H4 (cell line): ENCODE measurements around the gene FAM200C. TPM values are rescaled to one million over a fixed set of nuclear protein-coding genes. Genes with fewer than 3 reads are reported as not detected.

Experiments used
- DNase-seq: peaks from one replicate; pipeline ENCODE4 v3.0.0-alpha.2; 2015; ENCODE audit warnings: low spot score
- total RNA-seq: library from RNA; depleted of rRNA; stranded (reverse); fragments of >200 nt; shearing (Covaris generic); gene quantifications from 2 replicates; pipeline ENCODE4 v1.2.3, GENCODE V29; 2014

The FAM200C gene
- total RNA-seq, 1 experiment from 2014 or later: 10.3 TPM

DNA sequence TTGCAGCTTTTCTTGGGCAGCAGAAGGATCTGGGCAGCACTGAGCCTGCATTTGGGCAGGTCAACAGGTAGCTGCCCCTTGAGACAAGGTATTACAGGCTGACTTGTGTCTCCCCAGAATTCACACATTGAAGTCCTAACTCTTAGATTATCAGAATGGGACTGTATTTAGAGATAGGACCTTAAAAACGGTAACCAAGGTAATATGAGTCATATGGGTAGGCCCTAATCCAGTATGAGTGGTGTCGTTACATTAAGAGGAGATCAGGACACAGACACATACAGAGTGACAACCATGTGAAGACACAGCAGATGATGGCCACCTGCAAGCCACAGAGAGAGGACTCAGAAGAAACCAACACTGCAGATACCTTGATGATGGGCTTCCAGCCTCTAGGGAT is 32.6 kb downstream of the FAM200C start:
- DNase-seq: no peak

- DNase-seq: no peak
These were observed 33.6 kb downstream of the FAM200C start for GRCh38 chr5:160366230-160366629.

- no peak for DNase-seq
These were observed 36.0 kb downstream of the FAM200C start for GRCh38 chr5:160363660-160364395.

- no peak for DNase-seq
These were observed 36.6 kb downstream of the FAM200C start for GRCh38 chr5:160363211-160363610.

DNA sequence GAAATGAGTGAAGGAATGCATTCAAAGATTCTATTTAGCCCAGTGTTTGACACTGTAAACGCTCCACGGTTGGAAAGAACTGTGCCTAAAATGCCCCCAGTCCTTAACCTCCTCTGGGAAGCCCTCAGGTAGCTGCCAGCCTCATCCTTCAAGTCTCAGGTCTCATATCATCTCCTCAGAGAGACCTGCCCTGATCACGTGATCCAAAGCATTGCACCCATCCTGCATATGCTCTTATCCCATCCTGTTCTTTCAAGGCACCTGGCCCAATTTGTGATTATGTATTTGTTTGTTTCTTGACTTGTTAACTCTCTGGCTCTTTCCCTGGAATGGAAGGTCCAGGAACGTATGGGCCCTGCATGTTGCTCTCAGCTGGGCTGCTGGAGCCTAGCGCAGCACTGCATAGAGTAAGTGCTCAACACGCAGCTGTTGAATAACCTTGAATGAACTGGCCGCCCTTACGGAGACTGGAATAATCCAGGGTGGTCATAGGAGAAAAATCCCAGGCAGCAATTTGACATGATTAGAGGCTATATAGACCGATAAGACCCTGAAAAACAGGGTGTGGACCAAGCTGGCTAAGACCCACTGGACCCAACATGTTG is 38.1 kb downstream of the FAM200C start:
- no peak for DNase-seq

GRCh38 chr5:160360310-160360709 is 39.5 kb downstream of the FAM200C start:
- no peak for DNase-seq

DNA sequence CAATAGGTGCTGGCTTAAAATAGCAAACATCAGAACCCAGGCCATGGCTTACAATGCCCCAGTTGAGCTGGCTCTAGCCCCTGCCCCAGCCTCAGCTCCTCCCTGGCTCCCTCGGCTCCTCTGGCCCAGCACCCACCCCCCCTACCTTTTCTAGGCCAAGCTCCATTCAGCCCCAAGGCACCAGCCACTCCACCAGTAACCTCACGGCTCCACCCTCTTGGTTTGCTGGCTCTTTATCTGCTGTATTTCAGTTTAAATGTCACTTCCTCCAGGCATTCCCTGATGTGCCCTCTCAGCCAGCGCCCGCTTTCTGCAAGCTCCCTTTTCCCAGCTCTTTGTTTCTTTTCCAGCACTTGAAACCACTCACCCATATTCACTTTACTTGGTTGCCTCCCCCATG is 40.0 kb downstream of the FAM200C start:
- DNase-seq: no peak

- no peak for DNase-seq
These were observed 40.6 kb downstream of the FAM200C start for GRCh38 chr5:160359242-160359641.

GRCh38 chr5:160357861-160358411 is 41.9 kb downstream of the FAM200C start:
- DNase-seq: no peak

GRCh38 chr5:160357394-160357793 is 42.5 kb downstream of the FAM200C start:
- DNase-seq: no peak

DNA sequence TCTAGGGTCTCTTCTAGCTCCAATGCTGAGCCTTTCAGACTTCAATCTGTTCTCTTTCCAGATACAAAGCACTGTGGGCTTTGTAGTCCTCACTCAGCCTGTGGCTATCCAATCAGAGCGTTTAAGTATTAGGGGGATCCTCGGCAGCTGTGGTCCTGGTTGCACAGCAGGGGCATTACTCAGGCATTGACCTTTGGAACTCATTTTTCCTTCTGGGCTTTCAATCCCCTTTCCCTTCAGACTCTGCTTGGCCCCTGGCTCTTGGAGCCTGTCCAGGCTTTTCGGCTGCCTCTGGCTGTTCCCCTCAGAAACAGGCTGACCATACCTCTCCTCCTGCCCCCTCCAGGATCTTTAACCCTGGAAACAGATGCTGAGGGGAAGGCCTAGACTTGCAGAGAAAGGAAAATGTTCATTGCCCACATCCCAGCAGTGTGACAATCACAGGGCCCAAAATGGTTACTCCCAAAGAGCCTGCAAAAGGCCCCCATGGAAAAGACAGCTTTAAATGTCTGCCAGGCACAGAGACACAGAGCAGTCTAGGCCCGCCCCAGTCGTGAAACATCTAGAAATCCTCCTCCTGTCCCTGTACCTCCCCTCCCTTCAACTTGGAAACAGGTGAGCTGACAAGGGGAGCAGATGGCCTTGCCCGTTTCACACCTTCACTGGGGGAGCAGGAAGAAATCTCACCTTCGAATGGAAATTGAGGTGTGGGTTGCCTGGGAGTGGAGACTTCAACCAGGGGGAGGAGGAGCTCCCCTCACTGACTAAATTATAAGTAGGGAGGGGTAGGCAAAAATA is 43.1 kb downstream of the FAM200C start:
- DNase-seq: no peak

DNA sequence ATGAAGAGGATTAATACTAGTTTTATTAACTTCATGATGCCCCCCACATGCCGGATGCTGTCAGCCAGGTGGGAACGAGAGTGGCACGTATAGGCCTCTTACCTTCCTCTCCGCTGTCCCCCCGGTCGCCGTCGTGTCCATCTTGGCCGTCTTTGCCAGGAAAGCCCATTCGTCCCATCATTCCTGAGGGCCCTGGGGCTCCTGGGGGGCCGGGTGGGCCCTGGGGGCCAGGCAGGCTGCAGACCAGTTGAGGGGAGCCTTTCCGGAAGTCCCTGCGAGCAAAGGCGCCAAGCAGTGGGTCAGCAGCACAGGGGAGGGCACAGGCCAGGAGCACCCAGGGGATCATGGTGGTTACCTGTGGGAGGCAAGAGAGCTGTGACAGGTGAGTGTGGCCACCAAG is 45.2 kb downstream of the FAM200C start:
- DNase-seq: no peak

- no peak for DNase-seq
These were observed 46.5 kb downstream of the FAM200C start for GRCh38 chr5:160353379-160353778.

DNA sequence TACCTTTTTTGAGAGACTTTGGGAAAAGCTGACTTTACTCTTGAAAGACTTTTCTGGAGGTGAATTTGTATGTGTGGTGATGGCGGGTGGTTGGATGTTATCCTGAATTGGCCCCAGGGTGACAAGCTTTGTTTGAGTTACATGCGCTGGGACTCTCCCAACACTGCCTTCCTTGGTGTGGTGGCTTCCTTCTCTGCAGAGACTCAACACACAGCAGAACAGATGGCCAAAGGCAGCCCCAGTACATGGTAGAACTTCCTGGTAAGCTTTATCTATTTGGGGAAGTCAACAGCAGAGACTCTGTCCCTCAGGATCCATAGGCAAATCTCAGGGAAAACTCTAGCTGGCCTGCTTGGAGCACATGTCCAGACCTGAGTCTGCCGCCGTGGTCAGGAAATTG is 47.5 kb downstream of the FAM200C start:
- DNase-seq: no peak

DNA sequence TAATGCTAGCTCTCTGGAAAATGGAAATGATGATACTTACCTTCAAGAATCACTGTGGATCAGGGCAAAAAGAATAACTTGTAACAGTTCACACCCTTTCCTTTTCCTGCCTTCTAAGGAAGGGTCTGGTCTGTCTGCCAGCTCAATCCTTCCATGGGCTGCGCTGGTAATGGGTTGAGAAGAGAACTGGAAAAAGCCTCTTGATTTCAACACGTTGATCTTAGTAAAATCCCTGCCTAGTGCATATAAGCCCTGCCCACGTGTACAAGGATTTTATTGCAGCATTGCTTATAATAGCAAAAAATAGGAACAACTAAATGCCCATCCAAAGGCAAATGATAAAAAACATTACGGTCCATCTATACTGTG is 49.9 kb downstream of the FAM200C start:
- DNase-seq: no peak

- no peak for DNase-seq
These were observed 50.5 kb downstream of the FAM200C start for GRCh38 chr5:160349249-160349934.

GRCh38 chr5:160348080-160348479 is 51.8 kb downstream of the FAM200C start:
- DNase-seq: no peak

GRCh38 chr5:160347448-160347847 is 52.4 kb downstream of the FAM200C start:
- no peak for DNase-seq
